Right cardiac atrium (tissue), 5 donors: ENCODE results near the gene CD93. TPM values are rescaled to one million over a fixed set of nuclear protein-coding genes. Genes with fewer than 3 reads are reported as not detected.

ENCODE experiments used
- ATAC-seq, 2 donors: fragments of 200-7000 bp; cut with Tn5 transposase; one replicate each; pipeline versions ENCODE4 v1.8.0 to v1.9.1; 2020; ENCODE audit warnings: moderate library complexity in 2 of 2, mild to moderate bottlenecking in 1 of 2
- DNase-seq, 3 donors: peaks; one replicate each; pipeline ENCODE4 v3.0.0-alpha.2; 2020
- H3K27ac ChIP-seq: one replicate; pipeline ENCODE4 v1.5.1; 2013; ENCODE audit warnings: mild to moderate bottlenecking, low read length, control low read depth, moderate library complexity
- H3K27me3 ChIP-seq: one replicate; pipeline ENCODE4 v1.6.1; 2013; ENCODE audit not compliant: control insufficient read depth, insufficient read depth
- H3K4me1 ChIP-seq: one replicate; pipeline ENCODE4 v1.6.1; 2013; ENCODE audit warnings: low read length; ENCODE audit not compliant: control insufficient read depth, insufficient read depth
- H3K4me3 ChIP-seq: one replicate; pipeline ENCODE4 v1.5.1; 2013; ENCODE audit warnings: low read length, control low read depth
- H3K9me3 ChIP-seq: one replicate; pipeline ENCODE4 v1.6.1; 2013; ENCODE audit warnings: low read length; ENCODE audit not compliant: control insufficient read depth
- WGBS: extraction: QIAGEN DNeasy Blood & Tissue Kit; methylation state at CpG from one replicate; pipeline ENCODE4 v1.1.7; 2013; 5-methylcytosine and 5-hydroxymethylcytosine counted together
- intact Hi-C, 4 donors: fragments of 100-400 bp; cut with DNase I; formaldehyde crosslinking; loops; one replicate each; pipeline versions ENCODE4 v1.11.0 to v1.14.0; 2022 to 2023
- polyA plus RNA-seq: library from polyadenylated mRNA; stranded (reverse); fragments of 200-250 nt; gene quantifications from one replicate; pipeline ENCODE4 v1.2.3, GENCODE V29; 2013
- total RNA-seq, 4 donors: library from RNA; stranded (reverse); fragmentation: NEBNext Ultra II Directional; extraction: Animal tissue kit (Norgen Biotek cat#: 25700); gene quantifications; one replicate each; pipeline ENCODE4 v1.2.1, GENCODE V29; 2021
- donor health status: healthy with polysubstance abuse.
- donor health status: DM: no; HTN: yes; CAD: no.
- donor health status: DM: no; HTN: no; CAD: no.
- donor health status: DM: no; HTN: yes; CAD: no; lungs with severe emphysema.
- donor health status: DM: yes; HTN: yes; CAD: no.

Gene CD93
- total and polyA plus RNA-seq, 5 donors, result 14.1 to 51.6 (median 39.8) TPM

DNA sequence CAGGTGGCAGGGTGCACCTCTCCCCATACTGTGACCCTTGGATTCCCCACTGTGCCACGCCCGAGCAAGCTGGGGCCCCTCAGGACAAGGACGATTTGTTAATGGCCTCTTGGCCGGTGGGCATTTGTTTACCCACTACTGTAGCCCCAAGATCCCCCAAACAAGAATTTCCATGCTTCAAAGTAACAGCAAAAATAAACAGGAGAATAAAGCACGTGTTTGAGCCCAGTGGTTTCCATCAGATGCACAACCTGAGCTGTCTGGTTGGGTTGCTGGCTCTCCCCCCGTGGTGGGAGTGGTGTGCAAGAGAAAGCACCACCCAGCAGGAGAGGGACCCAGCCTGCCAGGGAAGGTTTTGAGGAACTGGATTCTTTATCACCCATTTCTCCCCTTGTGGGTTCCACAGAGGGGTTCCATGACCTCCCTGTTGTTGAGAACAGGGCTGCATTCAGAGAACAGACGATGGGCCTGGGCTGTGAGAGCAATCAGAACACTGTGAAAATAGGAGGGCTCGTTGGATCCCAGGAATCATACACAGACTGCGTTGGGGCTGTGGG is 4.8 kb downstream of the CD93 start:
- Histone ChIP-seq H3K27me3 (no peaks in the 10 kb centered on the region), H3K9me3 (no peaks in the 10 kb centered on the region), H3K4me1 (no peaks in the 10 kb centered on the region), H3K27ac (peak overlapping the region; percentile 10), H3K4me3 (no peak overlapping the region)
- intact Hi-C loops, result no loop called here
- 74% methylated on average over 9 of the region's 9 CpGs for WGBS
- DNase-seq, result no peak
- ATAC-seq, result no peak

DNA sequence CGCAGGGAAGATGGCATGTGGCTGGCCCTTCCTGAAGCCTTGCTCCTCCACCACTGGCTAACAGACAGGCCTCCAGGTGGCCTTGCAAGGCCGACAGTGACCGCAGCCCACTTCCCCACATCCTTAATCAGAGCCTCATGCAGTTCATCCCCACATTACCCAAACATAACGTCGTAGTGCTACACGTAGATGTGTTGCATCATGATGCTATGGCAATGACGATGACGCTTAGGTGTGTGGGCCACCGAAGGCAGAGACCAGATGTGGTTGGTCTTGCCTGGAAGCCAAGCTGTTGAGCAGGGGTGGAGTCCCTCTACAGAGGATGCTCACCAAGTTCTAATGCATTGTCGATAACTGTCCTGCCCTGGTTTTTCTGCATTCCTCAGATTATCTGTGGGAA is 5.6 kb downstream of the CD93 start:
- Histone ChIP-seq H3K27me3 (no peaks in the 10 kb centered on the region), H3K27ac (no peak overlapping the region), H3K9me3 (no peaks in the 10 kb centered on the region), H3K4me3 (no peak overlapping the region), H3K4me1 (no peaks in the 10 kb centered on the region)
- ATAC-seq (no peak), DNase-seq (no peak)
- 68% methylated on average over 10 of the region's 10 CpGs for WGBS
- intact Hi-C loops, result no loop called here

DNA sequence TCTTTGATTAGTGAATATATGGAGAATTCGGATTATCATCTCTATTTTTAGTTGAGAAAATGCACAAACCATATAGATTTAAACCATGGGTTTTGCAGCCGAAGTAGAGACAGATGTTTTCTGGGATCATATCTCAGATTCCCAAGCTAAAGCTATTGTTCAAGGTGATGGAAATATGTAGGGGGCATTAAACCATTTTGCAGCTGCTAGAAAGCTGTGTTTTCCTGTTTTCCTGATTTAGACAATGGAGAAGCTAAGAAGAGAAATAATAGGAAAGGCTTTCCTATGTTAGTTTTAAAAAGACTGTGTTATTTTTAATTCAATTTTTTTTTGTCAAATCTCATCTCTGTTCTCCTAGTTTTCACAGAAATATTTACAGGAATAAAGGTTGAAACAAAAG is 6.2 kb downstream of the CD93 start:
- Histone ChIP-seq H3K4me1 (no peaks in the 10 kb centered on the region), H3K9me3 (no peaks in the 10 kb centered on the region), H3K27me3 (no peaks in the 10 kb centered on the region), H3K4me3 (no peak overlapping the region), H3K27ac (no peak overlapping the region)
- intact Hi-C loops, result no loop called here
- 62% methylated on average over 2 of the region's 2 CpGs for WGBS
- ATAC-seq, result no peak
- no peak for DNase-seq

DNA sequence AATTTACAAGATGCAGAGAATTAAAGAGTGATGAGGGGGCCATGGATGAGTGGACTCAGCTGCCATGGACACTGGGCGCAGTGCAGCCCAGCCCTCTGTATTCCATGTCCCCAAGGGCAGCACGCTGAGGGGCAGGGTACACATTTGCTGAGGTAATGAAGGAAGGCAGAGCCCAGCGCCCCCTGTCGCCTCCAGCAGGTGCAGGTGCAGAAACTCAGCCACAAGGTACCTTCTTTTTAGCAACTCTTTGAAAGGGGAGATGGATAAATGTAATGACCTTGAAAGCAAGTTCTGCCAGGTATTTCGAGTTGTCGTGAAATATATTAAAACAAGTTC is 7.1 kb downstream of the CD93 start:
- Histone ChIP-seq H3K27me3 (no peaks in the 10 kb centered on the region), H3K4me3 (no peak overlapping the region), H3K9me3 (no peaks in the 10 kb centered on the region), H3K4me1 (no peaks in the 10 kb centered on the region), H3K27ac (no peak overlapping the region)
- 75% methylated on average over 6 of the region's 6 CpGs for WGBS
- ATAC-seq (no peak), DNase-seq (no peak)
- intact Hi-C loops, result no loop called here

DNA sequence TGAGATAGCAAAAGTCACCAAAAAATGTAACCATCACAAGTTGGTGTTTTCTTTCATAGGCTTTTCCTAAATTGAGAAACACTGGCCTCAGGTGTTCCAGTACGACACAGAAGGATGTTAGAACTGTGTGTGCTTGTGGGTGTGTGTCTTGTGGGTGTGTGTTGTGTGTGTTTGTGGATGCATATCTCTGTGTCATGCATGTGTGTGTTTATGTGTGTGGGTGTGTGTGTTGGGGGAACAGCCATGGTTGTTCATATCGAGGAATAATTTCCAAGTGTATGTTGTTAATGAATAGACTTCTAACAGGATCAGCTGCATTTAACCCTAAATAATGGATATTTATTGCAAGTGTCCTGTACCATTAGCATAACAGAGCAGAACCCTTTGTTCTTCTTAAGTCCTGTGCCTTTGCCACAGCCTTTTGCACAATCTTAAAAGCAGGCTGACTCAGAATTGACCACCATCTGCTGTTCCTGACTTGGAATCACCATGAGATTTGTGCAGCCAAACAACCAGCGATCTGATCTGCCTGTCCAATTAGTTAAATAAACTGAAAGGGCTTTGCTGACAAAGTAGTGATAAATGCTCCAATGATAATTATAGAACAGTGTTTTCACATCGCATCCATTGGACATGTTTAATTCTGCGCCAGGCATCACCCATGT is 7.6 kb downstream of the CD93 start:
- WGBS, result 69% methylated on average over 5 of the region's 5 CpGs
- no peaks in the 10 kb centered on the region for H3K9me3 ChIP-seq
- ATAC-seq, result no peak
- intact Hi-C loops, result no loop called here
- no peak for DNase-seq
- no peaks in the 10 kb centered on the region for H3K4me1 ChIP-seq
- H3K4me3 ChIP-seq, result no peak overlapping the region
- no peaks in the 10 kb centered on the region for H3K27me3 ChIP-seq
- H3K27ac ChIP-seq, result no peak overlapping the region

DNA sequence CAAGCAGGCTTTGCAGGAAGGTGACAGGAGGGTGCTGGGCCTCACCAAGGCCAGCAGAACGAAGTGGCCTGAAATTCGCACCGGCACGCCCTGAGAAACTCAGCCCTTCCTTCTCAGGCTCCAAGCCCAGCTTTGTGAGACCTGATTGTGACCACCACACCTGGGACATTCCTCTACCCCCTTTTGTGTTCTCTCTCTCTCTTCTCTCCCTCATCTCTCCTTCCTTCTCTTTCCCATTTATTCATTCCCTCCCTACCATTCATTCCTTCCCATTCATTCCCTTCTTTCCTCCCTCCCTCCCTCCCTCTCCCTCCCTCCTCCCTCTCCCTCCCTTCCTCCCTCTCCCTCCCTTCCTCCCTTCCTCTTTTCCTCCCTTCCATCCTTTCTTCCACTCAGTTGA is 8.8 kb downstream of the CD93 start:
- DNase-seq (no peak), ATAC-seq (no peak)
- Histone ChIP-seq H3K27ac (no peak overlapping the region), H3K9me3 (no peaks in the 10 kb centered on the region), H3K4me3 (no peak overlapping the region), H3K27me3 (no peaks in the 10 kb centered on the region), H3K4me1 (no peaks in the 10 kb centered on the region)
- intact Hi-C loops, result no loop called here
- 69% methylated on average over 4 of the region's 4 CpGs for WGBS

DNA sequence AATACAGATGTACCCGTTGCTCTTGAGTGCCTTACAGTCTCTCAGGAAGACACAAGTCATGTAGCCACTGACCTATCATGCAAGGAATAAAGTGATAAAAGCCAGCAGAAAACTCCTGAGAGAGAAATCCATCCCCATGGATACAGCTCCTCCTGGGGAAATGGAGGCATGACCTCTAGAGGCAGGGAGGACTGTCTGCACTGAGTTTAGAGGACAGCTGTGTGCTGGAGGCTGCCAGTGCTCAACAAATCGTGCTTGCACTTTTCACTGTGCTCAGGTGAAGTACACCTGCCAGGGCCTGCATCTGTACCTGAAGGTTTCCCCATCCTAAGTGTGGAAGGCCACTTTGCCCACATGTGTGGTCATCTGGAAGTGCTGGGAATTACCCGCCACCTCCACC is 12.1 kb downstream of the CD93 start:
- 91% methylated on average over 3 of the region's 3 CpGs for WGBS
- no peak for ATAC-seq
- intact Hi-C loops, result no loop called here
- Histone ChIP-seq H3K4me1 (no peaks in the 10 kb centered on the region), H3K4me3 (no peak overlapping the region), H3K27me3 (no peaks in the 10 kb centered on the region), H3K27ac (no peak overlapping the region), H3K9me3 (no peaks in the 10 kb centered on the region)
- no peak for DNase-seq

DNA sequence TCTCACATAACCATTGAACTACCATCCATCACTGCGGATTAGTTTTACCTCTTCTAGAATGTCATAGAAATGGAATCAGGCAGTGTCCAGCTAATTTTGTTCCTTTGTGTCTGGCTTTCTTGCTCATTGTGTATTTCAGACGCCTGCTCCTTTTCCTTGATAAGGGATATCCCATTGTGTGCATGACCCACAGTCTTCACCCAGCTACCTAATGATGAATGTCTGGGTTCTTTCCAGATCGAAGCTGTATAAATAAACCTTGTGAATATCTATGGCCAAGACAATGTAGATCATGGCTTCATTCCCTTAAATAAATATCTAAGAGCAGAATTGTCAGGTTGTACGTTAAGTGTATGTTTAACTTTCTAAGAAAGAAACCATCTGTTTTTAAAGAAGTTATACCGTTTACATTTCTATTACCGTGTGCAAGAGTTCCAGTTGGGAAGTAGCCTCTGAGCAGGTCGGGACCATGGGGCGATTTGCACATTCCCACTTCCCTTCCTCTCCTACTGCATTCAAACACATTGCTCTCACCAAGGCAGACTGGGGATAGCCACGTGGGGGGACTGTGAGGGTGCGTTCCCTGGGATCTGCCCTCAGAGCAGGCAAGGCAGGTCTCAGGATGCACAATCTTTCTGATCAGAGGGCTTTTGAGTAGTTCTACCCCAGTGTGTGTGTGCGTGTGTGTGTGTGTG is 13.1 kb downstream of the CD93 start:
- H3K27me3 ChIP-seq, result no peaks in the 10 kb centered on the region
- 68% methylated on average over 11 of the region's 11 CpGs for WGBS
- ATAC-seq, result peak; percentile 51 to 87
- DNase-seq, result no peak
- H3K4me3 ChIP-seq, result no peak overlapping the region
- H3K27ac ChIP-seq, result no peak overlapping the region
- intact Hi-C loops, result no loop called here
- no peaks in the 10 kb centered on the region for H3K9me3 ChIP-seq
- H3K4me1 ChIP-seq, result no peaks in the 10 kb centered on the region

DNA sequence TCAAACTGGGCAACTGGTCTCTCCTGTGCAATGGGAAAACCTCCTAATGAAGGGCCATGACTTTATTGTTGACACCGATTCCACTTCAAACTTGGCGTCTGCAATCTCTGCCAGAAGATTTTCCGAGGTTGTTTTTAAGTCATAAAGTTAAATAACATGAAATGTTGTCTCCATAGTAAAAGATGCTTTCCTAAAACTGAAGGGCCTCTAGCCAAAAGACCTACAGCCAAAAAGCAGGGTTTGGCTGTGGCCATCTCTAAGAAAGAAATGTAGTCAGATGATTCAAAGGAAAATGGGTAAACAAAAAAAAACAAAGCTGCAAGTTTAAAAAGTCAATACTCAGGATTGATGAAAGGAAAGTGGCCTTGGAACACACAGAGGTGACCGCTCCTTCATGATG is 14.1 kb downstream of the CD93 start:
- H3K27me3 ChIP-seq, result no peaks in the 10 kb centered on the region
- no peak overlapping the region for H3K4me3 ChIP-seq
- DNase-seq (no peak), ATAC-seq (no peak)
- 82% methylated on average over 4 of the region's 4 CpGs for WGBS
- intact Hi-C loops, result no loop called here
- no peaks in the 10 kb centered on the region for H3K4me1 ChIP-seq
- H3K27ac ChIP-seq, result no peak overlapping the region
- no peaks in the 10 kb centered on the region for H3K9me3 ChIP-seq

DNA sequence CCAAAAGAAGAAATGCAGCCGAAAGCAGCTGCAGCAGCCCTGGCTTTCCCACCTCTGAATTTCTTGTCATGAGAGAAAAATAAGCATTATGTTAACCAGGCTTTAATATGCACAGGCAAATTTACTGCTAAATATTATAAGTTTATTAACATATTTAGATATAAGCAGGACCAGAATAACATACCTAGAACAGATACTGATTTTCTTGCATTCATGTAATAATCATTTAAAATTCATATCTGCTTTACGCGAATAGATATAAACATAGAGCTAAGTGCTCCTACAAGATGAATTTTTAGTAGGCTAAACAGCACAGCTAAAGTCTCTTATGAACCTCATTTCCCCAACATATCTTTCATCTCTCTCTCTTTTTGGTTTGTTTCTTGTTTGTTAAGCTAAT is 14.7 kb downstream of the CD93 start:
- Histone ChIP-seq H3K9me3 (no peaks in the 10 kb centered on the region), H3K27me3 (no peaks in the 10 kb centered on the region), H3K4me3 (no peak overlapping the region), H3K27ac (no peak overlapping the region), H3K4me1 (no peaks in the 10 kb centered on the region)
- ATAC-seq (no peak), DNase-seq (no peak)
- intact Hi-C loops, result no loop called here
- 79% methylated on average over 3 of the region's 3 CpGs for WGBS

DNA sequence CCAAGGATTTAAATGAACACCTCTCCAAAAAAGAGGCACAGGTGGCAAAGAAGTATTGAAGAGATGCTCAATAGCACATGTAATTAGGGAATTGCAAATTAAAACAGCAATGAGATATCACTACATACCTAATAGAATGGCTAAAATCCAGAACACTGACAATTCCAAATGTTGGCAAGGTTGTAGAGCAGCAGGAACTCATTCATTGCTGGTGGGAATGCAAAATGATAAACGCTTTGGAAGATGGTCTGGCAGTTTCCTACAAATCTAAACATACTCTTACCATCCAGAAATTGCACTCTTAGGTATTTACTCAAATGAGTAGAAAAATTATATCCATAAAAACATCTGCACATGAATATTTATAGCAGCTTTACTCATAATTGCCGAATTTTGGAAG is 17.0 kb downstream of the CD93 start:
- intact Hi-C loops, result loop anchor here in 2 of 4 donors (10.0 kb wide), 2 partner anchors 166 to 374 kb away; no protein-coding TSS in a partner anchor
- DNase-seq (no peak), ATAC-seq (no peak)
- Histone ChIP-seq H3K27me3 (no peaks in the 10 kb centered on the region), H3K4me3 (no peak overlapping the region), H3K9me3 (no peaks in the 10 kb centered on the region), H3K27ac (no peak overlapping the region), H3K4me1 (no peaks in the 10 kb centered on the region)
- 96% methylated on average over 2 of the region's 2 CpGs for WGBS
